ENCODE results near the gene MAST1. TPM values are rescaled to one million over a fixed set of nuclear protein-coding genes. Genes with fewer than 3 reads are reported as not detected.

Gene MAST1
- total and polyA plus RNA-seq, 2 donors (not counting 1 experiment from before 2014, with no cell fraction given) = 0.39 to 1.1 TPM

DNA sequence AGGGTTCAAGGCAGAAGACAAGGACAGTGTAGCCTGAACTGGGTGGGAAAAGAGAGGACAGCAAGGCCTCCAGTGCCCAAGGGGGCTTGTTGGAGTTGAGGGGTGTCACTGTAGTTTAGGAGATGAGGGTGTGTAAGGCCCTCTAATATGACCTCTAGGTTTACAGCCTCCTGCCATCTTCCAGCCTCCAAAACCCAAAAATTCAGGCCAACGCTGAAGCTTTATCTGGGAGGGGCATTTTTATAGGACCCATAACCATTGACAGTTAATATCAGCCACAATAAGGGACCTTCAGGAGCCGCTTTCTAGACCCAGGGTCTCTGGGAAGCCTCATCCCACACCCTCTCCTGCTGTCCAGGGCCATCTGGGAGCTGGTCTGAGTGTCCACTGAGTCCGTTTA, 45.9 kb downstream of the MAST1 start:
- Mint-ChIP-seq H3K9me3 (ENCODE audit: insufficient read depth) (no peaks in the 10 kb centered on the region), H3K27ac (peak overlapping the region; percentile 59), H3K4me1 (peaks cover 31% of the 10 kb centered on the region), H3K27me3 (no peaks in the 10 kb centered on the region), H3K4me3 (peak overlapping the region; percentile 52)
- Histone ChIP-seq H3K36me3 (replicated peaks in 1 of 2; ENCODE audit: control extremely low read depth in 1 of 2, control insufficient read depth in 1 of 2, extremely low read depth in 1 of 2, insufficient read depth in 2 of 2, low read length in 1 of 2) (no peaks in the 10 kb centered on the region), H3K4me1 (ENCODE audit: control insufficient read depth in 2 of 2, insufficient read depth in 2 of 2, low read length in 2 of 2) (peaks cover 19 to 41% of the 10 kb centered on the region in 2 donors), H3K27ac (ENCODE audit: low read length in 2 of 2) (no peak overlapping the region), H4K20me1 (ENCODE audit: control insufficient read depth, insufficient read depth, low read length, poor library complexity, severe bottlenecking) (no peaks in the 10 kb centered on the region), H3K27me3 (replicated peaks in 1 of 4; ENCODE audit: control extremely low read depth in 1 of 4, control insufficient read depth in 3 of 4, insufficient read depth in 4 of 4, low read length in 3 of 4) (no peaks in the 10 kb centered on the region), H3K4me3 (ENCODE audit: control extremely low read depth in 1 of 5, extremely low read depth in 1 of 5, insufficient read depth in 1 of 5, low read depth in 2 of 5, low read length in 4 of 5) (no peak overlapping the region), H3K9me3 (ENCODE audit: control extremely low read depth in 1 of 3, control insufficient read depth in 2 of 3, insufficient read depth in 1 of 3, low read length in 2 of 3) (peaks cover 0 to 40% (median 5%) of the 10 kb centered on the region in 3 donors), H3K9ac (ENCODE audit: low read length) (no peak overlapping the region), H3K79me2 (ENCODE audit: control insufficient read depth, insufficient read depth, low read length) (peaks cover 12% of the 10 kb centered on the region), H3K4me2 (replicated peaks; ENCODE audit: low read depth, low read length, poor library complexity, severe bottlenecking) (peak overlapping the region; percentile 90), H2AFZ (ENCODE audit: insufficient read depth, low read depth, low read length, poor library complexity, severe bottlenecking) (no peak overlapping the region)
- ATAC-seq (ENCODE audit: low read depth) (no peak), DNase-seq (peak; percentile 13)
- POLR2A ChIA-PET = no interaction called here
- CTCF ChIA-PET = interaction anchor here (0.6 to 7.1 kb wide), 3 partner anchors 37 to 197 kb away, joined by 3 to 58 read pairs (median 7); no protein-coding TSS in a partner anchor
- intact Hi-C loops (cut with micrococcal nuclease) = no loop called here
- 93% methylated on average over 2 of the region's 3 CpGs for WGBS (ENCODE audit: insufficient coverage)
- TF ChIP-seq, protein P1, sequence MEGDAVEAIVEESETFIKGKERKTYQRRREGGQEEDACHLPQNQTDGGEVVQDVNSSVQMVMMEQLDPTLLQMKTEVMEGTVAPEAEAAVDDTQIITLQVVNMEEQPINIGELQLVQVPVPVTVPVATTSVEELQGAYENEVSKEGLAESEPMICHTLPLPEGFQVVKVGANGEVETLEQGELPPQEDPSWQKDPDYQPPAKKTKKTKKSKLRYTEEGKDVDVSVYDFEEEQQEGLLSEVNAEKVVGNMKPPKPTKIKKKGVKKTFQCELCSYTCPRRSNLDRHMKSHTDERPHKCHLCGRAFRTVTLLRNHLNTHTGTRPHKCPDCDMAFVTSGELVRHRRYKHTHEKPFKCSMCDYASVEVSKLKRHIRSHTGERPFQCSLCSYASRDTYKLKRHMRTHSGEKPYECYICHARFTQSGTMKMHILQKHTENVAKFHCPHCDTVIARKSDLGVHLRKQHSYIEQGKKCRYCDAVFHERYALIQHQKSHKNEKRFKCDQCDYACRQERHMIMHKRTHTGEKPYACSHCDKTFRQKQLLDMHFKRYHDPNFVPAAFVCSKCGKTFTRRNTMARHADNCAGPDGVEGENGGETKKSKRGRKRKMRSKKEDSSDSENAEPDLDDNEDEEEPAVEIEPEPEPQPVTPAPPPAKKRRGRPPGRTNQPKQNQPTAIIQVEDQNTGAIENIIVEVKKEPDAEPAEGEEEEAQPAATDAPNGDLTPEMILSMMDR (IDR thresholded peaks at IDR 0.05) = no peak
- no peak for TF ChIP-seq EZH2 (IDR thresholded peaks at IDR 0.05; ENCODE audit: borderline replicate concordance, insufficient read depth, low read depth, low read length, poor library complexity, severe bottlenecking)

DNA sequence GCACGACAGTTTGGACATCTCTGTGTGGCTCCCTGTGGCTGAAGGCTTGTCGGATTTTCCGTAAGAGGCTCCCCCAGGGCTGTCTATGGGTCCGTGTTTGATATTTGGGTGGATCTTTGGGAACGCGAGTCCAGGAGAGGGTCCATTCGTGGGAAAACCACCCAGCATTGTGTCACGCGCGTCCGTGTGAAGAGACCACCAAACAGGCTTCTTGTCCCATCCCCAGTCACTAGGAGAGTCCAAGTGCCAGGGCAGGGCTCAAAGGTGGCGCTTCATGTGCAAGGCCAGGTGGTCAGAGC, 46.3 kb downstream of the MAST1 start:
- peak overlapping the region; percentile 88 for H3K4me3 Mint-ChIP-seq
- Histone ChIP-seq H3K79me2 (ENCODE audit: control insufficient read depth, insufficient read depth, low read length) (peaks cover 12% of the 10 kb centered on the region), H3K9me3 (ENCODE audit: control extremely low read depth in 1 of 3, control insufficient read depth in 2 of 3, insufficient read depth in 1 of 3, low read length in 2 of 3) (peaks cover 0 to 40% (median 5%) of the 10 kb centered on the region in 3 donors), H3K27me3 (replicated peaks in 1 of 4; ENCODE audit: control extremely low read depth in 1 of 4, control insufficient read depth in 3 of 4, insufficient read depth in 4 of 4, low read length in 3 of 4) (no peaks in the 10 kb centered on the region), H3K4me2 (replicated peaks; ENCODE audit: low read depth, low read length, poor library complexity, severe bottlenecking) (peak overlapping the region; percentile 90), H3K27ac (ENCODE audit: low read length in 2 of 2) (no peak overlapping the region), H2AFZ (ENCODE audit: insufficient read depth, low read depth, low read length, poor library complexity, severe bottlenecking) (peak overlapping the region; percentile 66), H3K9ac (ENCODE audit: low read length) (peak overlapping the region; percentile 62), H4K20me1 (ENCODE audit: control insufficient read depth, insufficient read depth, low read length, poor library complexity, severe bottlenecking) (no peaks in the 10 kb centered on the region), H3K36me3 (replicated peaks in 1 of 2; ENCODE audit: control extremely low read depth in 1 of 2, control insufficient read depth in 1 of 2, extremely low read depth in 1 of 2, insufficient read depth in 2 of 2, low read length in 1 of 2) (no peaks in the 10 kb centered on the region), H3K4me3 (ENCODE audit: control extremely low read depth in 1 of 5, extremely low read depth in 1 of 5, insufficient read depth in 1 of 5, low read depth in 2 of 5, low read length in 4 of 5) (peak overlapping the region in 3 of 5 experiments; percentile 46 to 60 (median 54)), H3K4me1 (ENCODE audit: control insufficient read depth in 2 of 2, insufficient read depth in 2 of 2, low read length in 2 of 2) (peaks cover 19 to 41% of the 10 kb centered on the region in 2 donors)
- no peaks in the 10 kb centered on the region for H3K27me3 Mint-ChIP-seq
- ATAC-seq (ENCODE audit: low read depth) = no peak
- TF ChIP-seq, protein P1 (IDR thresholded peaks at IDR 0.05) = no peak
- no peak for TF ChIP-seq EZH2 (IDR thresholded peaks at IDR 0.05; ENCODE audit: borderline replicate concordance, insufficient read depth, low read depth, low read length, poor library complexity, severe bottlenecking)
- ChIA-PET CTCF (interaction anchor here (0.6 to 7.1 kb wide), 8 partner anchors 11 to 293 kb away, joined by 3 to 58 read pairs (median 3); partner anchors contain the start of gene CALR), POLR2A (no interaction called here)
- H3K9me3 Mint-ChIP-seq (ENCODE audit: insufficient read depth) = no peaks in the 10 kb centered on the region
- peaks cover 31% of the 10 kb centered on the region for H3K4me1 Mint-ChIP-seq
- 77% methylated on average over 12 of the region's 12 CpGs for WGBS (ENCODE audit: insufficient coverage)
- intact Hi-C loops (cut with micrococcal nuclease) = no loop called here
- H3K27ac Mint-ChIP-seq = no peak overlapping the region
- DNase-seq = no peak
